Measurements from ENCODE around the gene SLC22A23.

GRCh38 chr6:3346476-3346875 is 110.4 kb downstream of the SLC22A23 start:
- TF ChIP-seq EZH2 (IDR thresholded peaks at IDR 0.05; ENCODE audit: borderline replicate concordance, low read length): no peak
- no peak for TF ChIP-seq CTCF (conservative IDR thresholded peaks at IDR 0.05 in 1 of 2, IDR thresholded peaks at IDR 0.05 in 1 of 2; ENCODE audit: extremely low read depth in 1 of 2, insufficient read depth in 1 of 2, low read depth in 1 of 2, low read length in 2 of 2)

Data from mammary epithelial cell (primary cell).